ENCODE measurements around the gene PROM1. TPM values are rescaled to one million over a fixed set of nuclear protein-coding genes. Genes with fewer than 3 reads are reported as not detected.

PROM1 gene
- total and polyA plus RNA-seq, 2 of the 8 experiments (the other 6 are each of a cell fraction or from before 2014, with no cell fraction given), result 36.0 to 59.7 TPM

- H2BK5ac ChIP-seq (ENCODE audit: low read depth, low read length), result no peak overlapping the region
Measured at GRCh38 chr4:16055873-16056272, 27.9 kb downstream of the PROM1 start.

More at GRCh38 chr4:16055873-16056272, 27.9 kb downstream of the PROM1 start:
- H2BK12ac ChIP-seq (ENCODE audit: low read depth, low read length), result no peak overlapping the region
- no peak overlapping the region for H3K9ac ChIP-seq (replicated peaks in 1 of 4; ENCODE audit: extremely low read depth in 1 of 4, low read depth in 3 of 4, low read length in 3 of 4)
- ChIA-PET POLR2A (ENCODE audit: partially characterized antibody) (interaction anchor here (0.9 to 4.1 kb wide), 2 partner anchors 13 to 27 kb away, joined by 3 to 16 read pairs; partner anchors contain the start of gene PROM1), CTCF (ENCODE audit: partially characterized antibody) (no interaction called here)
- FAIRE-seq (no peak), DNase-seq (ENCODE audit: low read depth in 1 of 2, low spot score in 2 of 2) (no peak)
- H3K27ac ChIP-seq (ENCODE audit: low read depth, low read length), result no peak overlapping the region
- H2BK20ac ChIP-seq (ENCODE audit: low read length), result no peak overlapping the region
- H2AFZ ChIP-seq (ENCODE audit: low read length), result no peak overlapping the region
- H3K4me3 ChIP-seq (ENCODE audit: extremely low read depth in 1 of 4, insufficient read depth in 2 of 4, low read depth in 3 of 4, low read length in 4 of 4), result no peak overlapping the region
- peaks cover 0 to 8% (median under 1%) of the 10 kb centered on the region in 4 experiments; a peak in 3 of 8 replicates for H3K36me3 ChIP-seq (ENCODE audit: control insufficient read depth in 2 of 4, insufficient read depth in 4 of 4, low read length in 3 of 4)
- H3K23ac ChIP-seq (ENCODE audit: insufficient read length), result no peak overlapping the region
- peaks cover 7% of the 10 kb centered on the region for H3K79me1 ChIP-seq (ENCODE audit: low read depth, low read length)
- peaks cover 2 to 62% of the 10 kb centered on the region in 2 experiments; a peak in 2 of 4 replicates for H3K79me2 ChIP-seq (ENCODE audit: control insufficient read depth in 1 of 2, insufficient read depth in 2 of 2, low read length in 2 of 2)
- H3K4me2 ChIP-seq (ENCODE audit: insufficient read depth in 1 of 2, low read depth in 2 of 2, low read length in 2 of 2), result no peak overlapping the region
- H4K5ac ChIP-seq (ENCODE audit: insufficient read length, low read depth, low read length), result no peak overlapping the region
- no peak overlapping the region for H3K4ac ChIP-seq (replicated peaks; ENCODE audit: insufficient read length, low read depth, low read length)
- no peak overlapping the region for H4K91ac ChIP-seq (replicated peaks; ENCODE audit: insufficient read length, low read length)
- no peaks in the 10 kb centered on the region for H3K27me3 ChIP-seq (replicated peaks in 1 of 4; ENCODE audit: control insufficient read depth in 3 of 4, extremely low read depth in 1 of 4, insufficient read depth in 3 of 4, low read length in 3 of 4)
- WGBS, 2 experiments (ENCODE audit: extremely low coverage in 1 of 2, insufficient coverage in 1 of 2, insufficient read length in 1 of 2, insufficient replicate concordance in 2 of 2, low coverage in 1 of 2, low lambda C conversion rate in 2 of 2, missing lambda C conversion rate in 1 of 2), result 94% methylated on average over 7 of the region's 7 CpGs; no CpG with 5 or more reads in 1 of the 2 experiments
- no peak overlapping the region for H3K14ac ChIP-seq (ENCODE audit: insufficient read length)
- no peak overlapping the region for H2BK15ac ChIP-seq (ENCODE audit: low read length)
- H3K9me3 ChIP-seq (ENCODE audit: insufficient read depth in 2 of 2, low read depth in 1 of 2, low read length in 1 of 2), result no peaks in the 10 kb centered on the region
- no peak overlapping the region for H3K18ac ChIP-seq (ENCODE audit: extremely low read depth, low read length)
- peaks cover 4 to 5% of the 10 kb centered on the region in 2 experiments for H4K20me1 ChIP-seq (replicated peaks in 1 of 2; ENCODE audit: control insufficient read depth in 1 of 2, insufficient read depth in 2 of 2, low read length in 2 of 2)
- TF ChIP-seq, protein P1, sequence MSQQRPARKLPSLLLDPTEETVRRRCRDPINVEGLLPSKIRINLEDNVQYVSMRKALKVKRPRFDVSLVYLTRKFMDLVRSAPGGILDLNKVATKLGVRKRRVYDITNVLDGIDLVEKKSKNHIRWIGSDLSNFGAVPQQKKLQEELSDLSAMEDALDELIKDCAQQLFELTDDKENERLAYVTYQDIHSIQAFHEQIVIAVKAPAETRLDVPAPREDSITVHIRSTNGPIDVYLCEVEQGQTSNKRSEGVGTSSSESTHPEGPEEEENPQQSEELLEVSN (IDR thresholded peaks at IDR 0.05), result no peak
- TF ChIP-seq JUN (IDR thresholded peaks at IDR 0.05; ENCODE audit: low read depth, low read length) (no peak), JUND (IDR thresholded peaks at IDR 0.05; ENCODE audit: low read length) (no peak), SIRT6 (IDR thresholded peaks at IDR 0.05; ENCODE audit: low read length) (no peak), BACH1 (IDR thresholded peaks at IDR 0.05; ENCODE audit: low read length) (no peak), POU5F1 (IDR thresholded peaks at IDR 0.05; ENCODE audit: low read depth, low read length) (no peak), CEBPB (IDR thresholded peaks at IDR 0.05; ENCODE audit: low read depth, low read length) (no peak), RFX5 (IDR thresholded peaks at IDR 0.05; ENCODE audit: borderline replicate concordance, low read depth, low read length) (no peak), ATF2 (IDR thresholded peaks at IDR 0.05; ENCODE audit: low read length) (no peak), GABPA (IDR thresholded peaks at IDR 0.05; ENCODE audit: borderline replicate concordance, insufficient read depth, low read length) (no peak), KDM1A (IDR thresholded peaks at IDR 0.05; ENCODE audit: borderline replicate concordance, low read length) (no peak), TAF1 (IDR thresholded peaks at IDR 0.05; ENCODE audit: low read depth, low read length) (no peak)
- no peak overlapping the region for H2AK5ac ChIP-seq (ENCODE audit: low read depth, low read length)
- H4K8ac ChIP-seq (ENCODE audit: extremely low read depth, insufficient read depth, low read length), result no peak overlapping the region; the same call in 1 of the 2 replicates
- peaks cover 0 to 3% (median 2%) of the 10 kb centered on the region in 4 experiments; a peak in 2 of 7 replicates for H3K4me1 ChIP-seq (replicated peaks in 1 of 4; ENCODE audit: control insufficient read depth in 3 of 4, insufficient read depth in 4 of 4, low read length in 3 of 4)
- no peak overlapping the region for H2BK120ac ChIP-seq (replicated peaks; ENCODE audit: low read depth, low read length)
- no peak overlapping the region for H3K56ac ChIP-seq (replicated peaks; ENCODE audit: insufficient read length, low read depth, low read length)
- no peaks in the 10 kb centered on the region for H3K23me2 ChIP-seq (ENCODE audit: low read depth, low read length)

All from H1 (cell line).